Kidney (tissue), 14 donors: ENCODE results near the gene SMARCE1. TPM values are rescaled to one million over a fixed set of nuclear protein-coding genes. Genes with fewer than 3 reads are reported as not detected.

ENCODE experiments used
- DNase-seq, 5 donors: peaks; one replicate each; pipeline ENCODE4 v3.0.0-alpha.2; 2013 to 2020
- FAIRE-seq: peaks from 2 replicates; lab custom pipeline; 2012; peaks lifted over from hg19 to GRCh38; lab: Jason Lieb, UNC
- H3K27ac ChIP-seq, 2 donors: one replicate each; pipeline ENCODE4 v1.7.0; 2013; ENCODE audit warnings: low read depth in 2 of 2, low read length in 2 of 2, inconsistent platforms in 1 of 2
- H3K27me3 ChIP-seq: one replicate; pipeline ENCODE4 v1.7.1; 2013; ENCODE audit warnings: low read length, inconsistent platforms; ENCODE audit not compliant: control insufficient read depth, insufficient read depth
- H3K36me3 ChIP-seq, 3 donors: one replicate each; pipeline versions ENCODE4 v1.7.0 to v1.7.1; 2013; ENCODE audit warnings: low read length in 3 of 3, control low read depth in 1 of 3, inconsistent platforms in 1 of 3; ENCODE audit not compliant: insufficient read depth in 3 of 3, control insufficient read depth in 2 of 3
- H3K4me1 ChIP-seq, 3 donors: one replicate each; pipeline versions ENCODE4 v1.7.0 to v1.7.1; 2013; ENCODE audit warnings: low read length in 3 of 3, inconsistent platforms in 1 of 3, low read depth in 1 of 3; ENCODE audit not compliant: control insufficient read depth in 2 of 3, insufficient read depth in 2 of 3
- H3K4me3 ChIP-seq, 3 donors: one replicate each; pipeline versions ENCODE4 v1.7.0 to v1.8.1; 2013; ENCODE audit warnings: low read length in 3 of 3, control low read depth in 1 of 3, inconsistent platforms in 1 of 3
- H3K9ac ChIP-seq, 3 donors: one replicate each; pipeline versions ENCODE4 v1.7.0 to v1.7.1; 2013; ENCODE audit warnings: low read length in 3 of 3, control low read depth in 1 of 3, inconsistent platforms in 1 of 3
- H3K9me3 ChIP-seq, 3 donors: one replicate each; pipeline versions ENCODE4 v1.7.0 to v1.7.1; 2013; ENCODE audit warnings: low read length in 3 of 3, control low read depth in 1 of 3, inconsistent platforms in 1 of 3; ENCODE audit not compliant: control insufficient read depth in 2 of 3, insufficient read depth in 1 of 3
- intact Hi-C: fragments of 100-400 bp; cut with DNase I; formaldehyde crosslinking; loops from one replicate; pipeline ENCODE4 v1.11.1; 2022
- polyA plus RNA-seq: library from polyadenylated mRNA; stranded (reverse); fragments of 350-450 nt; fragmentation: Illumina TruSeq; extraction: RNeasy Lipid Tissue Mini Kit (QIAGEN cat#74804); gene quantifications from one replicate; pipeline ENCODE4 v1.2.3, GENCODE V29; 2014; ENCODE audit warnings: low read depth, low replicate concordance; ENCODE audit not compliant: insufficient read depth
- total RNA-seq: library from RNA; stranded (reverse); fragmentation: NEBNext Ultra II Directional; extraction: Animal tissue kit (Norgen Biotek cat#: 25700); gene quantifications from one replicate; pipeline ENCODE4 v1.2.1, GENCODE V29; 2021
- TF ChIP-seq, protein P1 (sequence below): IDR thresholded peaks from 3 replicates; pipeline ENCODE4 v1.5.1; 2012; ENCODE audit warnings: mild to moderate bottlenecking, moderate library complexity, borderline replicate concordance; ENCODE audit not compliant: insufficient read depth; ENCODE audit errors: extremely low read depth
- donor health status: control.
- donor health status: control.
- donor health status: control.
- donor health status: control.
- donor health status: control.
- donor health status: DM: yes; HTN: yes; CAD: no.
- donor health status: Normal renal cell carcinoma (clear cell type).

The SMARCE1 gene
- total and polyA plus RNA-seq, 2 donors from 2014 or later = 73.4 to 112 TPM

DNA sequence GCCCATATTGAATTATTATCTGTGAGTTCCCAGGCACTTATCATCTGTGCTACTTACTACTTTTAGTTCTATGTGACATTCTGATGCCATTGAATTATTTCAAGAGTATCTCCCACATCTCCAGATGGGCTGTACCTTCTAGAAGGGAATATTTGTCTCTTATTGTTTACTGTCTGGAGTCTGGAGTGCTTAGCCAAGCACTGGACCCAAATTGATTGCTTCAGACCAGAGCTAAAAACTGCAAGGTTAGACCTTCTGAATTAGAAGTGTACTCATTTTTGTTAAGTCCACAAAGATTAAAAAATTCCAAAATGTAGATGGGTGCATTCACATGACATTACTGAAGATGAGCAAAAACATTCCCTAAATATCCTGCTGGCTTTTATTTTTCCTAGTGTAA is 33.4 kb upstream of the SMARCE1 start:
- TF ChIP-seq, protein P1, sequence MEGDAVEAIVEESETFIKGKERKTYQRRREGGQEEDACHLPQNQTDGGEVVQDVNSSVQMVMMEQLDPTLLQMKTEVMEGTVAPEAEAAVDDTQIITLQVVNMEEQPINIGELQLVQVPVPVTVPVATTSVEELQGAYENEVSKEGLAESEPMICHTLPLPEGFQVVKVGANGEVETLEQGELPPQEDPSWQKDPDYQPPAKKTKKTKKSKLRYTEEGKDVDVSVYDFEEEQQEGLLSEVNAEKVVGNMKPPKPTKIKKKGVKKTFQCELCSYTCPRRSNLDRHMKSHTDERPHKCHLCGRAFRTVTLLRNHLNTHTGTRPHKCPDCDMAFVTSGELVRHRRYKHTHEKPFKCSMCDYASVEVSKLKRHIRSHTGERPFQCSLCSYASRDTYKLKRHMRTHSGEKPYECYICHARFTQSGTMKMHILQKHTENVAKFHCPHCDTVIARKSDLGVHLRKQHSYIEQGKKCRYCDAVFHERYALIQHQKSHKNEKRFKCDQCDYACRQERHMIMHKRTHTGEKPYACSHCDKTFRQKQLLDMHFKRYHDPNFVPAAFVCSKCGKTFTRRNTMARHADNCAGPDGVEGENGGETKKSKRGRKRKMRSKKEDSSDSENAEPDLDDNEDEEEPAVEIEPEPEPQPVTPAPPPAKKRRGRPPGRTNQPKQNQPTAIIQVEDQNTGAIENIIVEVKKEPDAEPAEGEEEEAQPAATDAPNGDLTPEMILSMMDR = no peak
- DNase-seq = no peak
- Histone ChIP-seq H3K9me3 (no peaks in the 10 kb centered on the region), H3K4me3 (no peak overlapping the region), H3K36me3 (no peaks in the 10 kb centered on the region), H3K27me3 (no peaks in the 10 kb centered on the region), H3K9ac (no peak overlapping the region), H3K27ac (no peak overlapping the region), H3K4me1 (no peaks in the 10 kb centered on the region)
- intact Hi-C loops = no loop called here
- no peak for FAIRE-seq

DNA sequence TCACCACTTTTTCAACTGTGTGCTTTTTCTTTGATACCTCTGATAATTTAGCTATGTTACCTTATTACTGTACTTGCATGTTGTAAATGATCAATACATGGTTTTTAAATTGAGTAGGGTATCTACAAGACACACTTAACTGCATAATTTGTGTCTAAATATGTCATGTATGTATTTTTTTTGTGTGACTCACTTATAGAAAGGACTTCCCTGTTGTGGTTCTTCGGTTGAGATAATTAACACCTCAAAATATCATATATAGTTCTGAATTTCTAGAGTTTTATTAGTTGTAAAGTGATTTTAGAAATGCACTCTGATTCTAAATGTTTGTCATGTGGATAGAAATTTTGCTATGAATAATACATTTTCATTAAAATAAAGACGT is 31.9 kb upstream of the SMARCE1 start:
- Histone ChIP-seq H3K36me3 (no peaks in the 10 kb centered on the region), H3K27ac (no peak overlapping the region), H3K9me3 (no peaks in the 10 kb centered on the region), H3K27me3 (peaks cover 2% of the 10 kb centered on the region), H3K4me3 (no peak overlapping the region), H3K9ac (no peak overlapping the region), H3K4me1 (no peaks in the 10 kb centered on the region)
- DNase-seq (no peak), FAIRE-seq (no peak)
- intact Hi-C loops = no loop called here
- TF ChIP-seq, protein P1 = no peak

DNA sequence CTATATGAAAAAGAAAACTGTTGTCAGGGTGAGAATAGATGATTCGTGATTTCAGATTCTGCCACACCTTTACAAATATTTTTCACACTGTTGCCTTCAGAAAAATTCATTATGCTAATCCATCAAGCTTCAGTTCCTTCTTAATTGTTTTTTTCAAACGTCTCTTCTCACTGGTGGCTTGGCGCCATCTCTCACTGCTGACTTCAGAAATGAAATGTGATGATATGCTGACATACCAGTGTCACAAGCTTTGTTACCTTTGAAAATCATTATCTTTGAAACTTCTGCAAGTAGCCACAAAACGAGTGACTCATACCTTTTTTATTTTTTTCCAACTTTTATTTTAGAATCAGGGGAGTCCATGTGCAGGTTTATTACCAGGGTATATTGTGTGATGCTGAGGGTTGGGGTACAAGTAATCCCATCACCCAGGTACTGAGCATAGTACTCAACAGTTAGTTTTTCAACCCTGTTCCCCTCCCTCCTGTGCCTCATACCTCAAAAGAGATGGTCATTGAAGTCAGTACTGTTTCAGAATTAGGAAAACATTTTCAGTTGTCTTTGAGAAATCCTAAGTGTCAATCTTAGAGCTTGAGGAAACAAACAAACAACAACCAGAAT is 31.4 kb upstream of the SMARCE1 start:
- DNase-seq = no peak
- Histone ChIP-seq H3K4me1 (no peaks in the 10 kb centered on the region), H3K27me3 (peaks cover 2% of the 10 kb centered on the region), H3K9ac (no peak overlapping the region), H3K4me3 (no peak overlapping the region), H3K36me3 (no peaks in the 10 kb centered on the region), H3K27ac (no peak overlapping the region), H3K9me3 (no peaks in the 10 kb centered on the region)
- no peak for FAIRE-seq
- intact Hi-C loops = no loop called here
- TF ChIP-seq, protein P1 = no peak

DNA sequence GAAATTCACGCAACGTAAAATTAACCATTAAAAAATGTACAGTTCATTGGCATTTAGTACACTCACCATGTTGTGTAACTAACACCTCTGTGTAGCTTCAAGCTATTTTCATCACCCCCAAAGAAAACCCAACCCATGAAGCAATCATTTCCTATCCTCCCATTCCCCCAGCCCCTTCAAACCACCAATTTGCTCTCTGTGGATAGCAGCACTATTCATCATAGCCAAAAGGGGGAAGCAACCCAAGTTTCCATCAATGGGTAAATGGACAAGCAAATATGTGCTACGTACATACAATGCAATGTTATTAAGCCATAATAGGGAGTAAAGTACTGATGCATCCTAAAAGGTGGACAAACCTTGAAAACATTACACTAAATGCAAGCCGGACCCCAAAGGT is 28.3 kb upstream of the SMARCE1 start:
- FAIRE-seq = no peak

More for the DNA sequence above, 28.3 kb upstream of the SMARCE1 start:
- TF ChIP-seq, protein P1 = no peak
- H3K4me3 ChIP-seq = no peak overlapping the region
- H3K27ac ChIP-seq = no peak overlapping the region
- intact Hi-C loops = no loop called here
- peaks cover 2% of the 10 kb centered on the region for H3K27me3 ChIP-seq
- DNase-seq = no peak
- no peaks in the 10 kb centered on the region for H3K4me1 ChIP-seq
- no peak overlapping the region for H3K9ac ChIP-seq
- H3K9me3 ChIP-seq = no peaks in the 10 kb centered on the region
- H3K36me3 ChIP-seq = no peaks in the 10 kb centered on the region
